Heart left ventricle (tissue), 16 donors: Measurements from ENCODE around the gene ARID3A. TPM values are rescaled to one million over a fixed set of nuclear protein-coding genes. Genes with fewer than 3 reads are reported as not detected.
A peak's percentile ranks its signal among the peaks of the same experiment; 100 is the strongest.

Experiments
- ATAC-seq, 4 donors: fragments of 200-7000 bp; cut with Tn5 transposase; one replicate each; pipeline ENCODE4 v1.9.1; 2020 to 2022; ENCODE audit warnings: moderate library complexity in 4 of 4, mild to moderate bottlenecking in 3 of 4, moderate number of reproducible peaks in 1 of 4
- DNase-seq, 5 donors: peaks; one replicate each; pipeline ENCODE4 v3.0.0-alpha.2; 2020
- H3K27ac ChIP-seq, 12 donors: fragments of 200-600 bp; sonication (generic) in 4 of 12; one replicate each; pipeline versions ENCODE4 v1.5.0 to v1.8.0; 2016 to 2022; ENCODE audit warnings: mild to moderate bottlenecking in 2 of 12
- H3K27me3 ChIP-seq, 9 donors: fragments of 200-600 bp; sonication (generic) in 2 of 9; one replicate each; pipeline versions ENCODE4 v1.5.1 to v1.8.0; 2016 to 2022; ENCODE audit warnings: mild to moderate bottlenecking in 3 of 9
- H3K36me3 ChIP-seq, 9 donors: fragments of 200-600 bp; sonication (generic) in 2 of 9; one replicate each; pipeline versions ENCODE4 v1.5.0 to v1.8.0; 2018 to 2022; ENCODE audit warnings: mild to moderate bottlenecking in 2 of 9
- H3K4me1 ChIP-seq, 12 donors: fragments of 200-600 bp; sonication (generic) in 4 of 12; one replicate each; pipeline versions ENCODE4 v1.5.0 to v1.8.0; 2016 to 2022; ENCODE audit warnings: mild to moderate bottlenecking in 3 of 12
- H3K4me3 ChIP-seq, 12 donors: fragments of 200-600 bp; sonication (generic) in 4 of 12; one replicate each; pipeline versions ENCODE4 v1.5.0 to v1.8.0; 2017 to 2022; ENCODE audit warnings: mild to moderate bottlenecking in 9 of 12, moderate library complexity in 4 of 12
- H3K9me3 ChIP-seq, 12 donors: fragments of 200-600 bp; sonication (generic) in 4 of 12; one replicate each; pipeline versions ENCODE4 v1.5.0 to v1.8.0; 2016 to 2022; ENCODE audit warnings: mild to moderate bottlenecking in 1 of 12
- POLR2A ChIP-seq, 2 donors: fragments of 450-650 bp; IDR thresholded peaks; one replicate each; pipeline ENCODE4 v1.6.1; 2017; ENCODE audit warnings: antibody characterized with exemption in 2 of 2, mild to moderate bottlenecking in 2 of 2, moderate library complexity in 2 of 2
- WGBS, 4 donors: extraction: QIAGEN DNeasy Blood & Tissue Kit in 2 of 4; methylation state at CpG; one replicate each; pipeline versions ENCODE4 v1.1.5 to v1.1.7; 2013 to 2018; 5-methylcytosine and 5-hydroxymethylcytosine counted together
- intact Hi-C, 10 donors: fragments of 100-400 bp; cut with DNase I; formaldehyde crosslinking; loops; one replicate each; pipeline versions ENCODE4 v1.11.1 to v1.14.2; 2022
- polyA plus RNA-seq, 2 donors: library from polyadenylated mRNA; stranded (reverse); fragments of 200-250 nt; gene quantifications; one replicate each; pipeline ENCODE4 v1.2.3, GENCODE V29; 2013
- total RNA-seq, 9 donors: library from RNA; depleted of rRNA in 2 of 9; stranded (reverse); fragments of >200 nt in 2 of 9; fragmentation: NEBNext Ultra II Directional in 3 of 9; extraction: Animal tissue kit (Norgen Biotek cat#: 25700) in 3 of 9; gene quantifications; one replicate each; pipeline versions ENCODE4 v1.1.0 to v1.2.4, GENCODE V29; 2016 to 2023
- TF ChIP-seq, protein P1 (sequence below), 12 donors: fragments of 200-600 bp; sonication (generic) in 4 of 12; IDR thresholded peaks; one replicate each; pipeline versions ENCODE4 v1.5.0 to v1.8.0; 2018 to 2022; ENCODE audit warnings: antibody characterized with exemption in 12 of 12, mild to moderate bottlenecking in 5 of 12
- donor health status: ischemic (EF 13 %, LVEDD 7.1; RV severe dilation, severe dysfunction).
- donor health status: healthy with polysubstance abuse.
- donor health status: DM: no; HTN: yes; CAD: no.
- donor health status: DM: no; HTN: no; CAD: no.
- donor health status: ischemic (EF 25% LVEDD 6.9; RV normal size, moderate dysfunction).
- donor health status: ischemic (EF 25% LVEDD 5.7; RV mildly dilated, moderate dysfunction).
- donor health status: healthy.
- donor health status: DM: yes; HTN: yes; CAD: no.
- donor health status: ischemic (EF 35%, LVEDD 5.7; RV mildly dilated, moderate dysfunction).
- donor health status: nonischemic (EF 11% LVEDD 7.7; RV severe dilation, severe dysfunction).
- donor health status: DM: yes; HTN: yes; CAD: no.
- donor health status: PGD.
- donor health status: ischemic (EF 29% LVEDD 5.4; RV normal size, mild dysfunction).
- donor health status: nonischemic (EF 23%, LVEDD 6.1; RV moderate dilation, normal function).

ARID3A gene
- total and polyA plus RNA-seq, 11 donors: 1.9 to 15.7 (median 5.8) TPM

GRCh38 chr19:989381-990081 lies 63.7 kb downstream of the ARID3A start:
- Histone ChIP-seq H3K9me3 (no peaks in the 10 kb centered on the region), H3K4me3 (no peak overlapping the region), H3K36me3 (peaks cover 0 to 70% (median 19%) of the 10 kb centered on the region in 9 donors), H3K4me1 (peaks cover 0 to 11% (median 6%) of the 10 kb centered on the region in 12 donors), H3K27me3 (no peaks in the 10 kb centered on the region), H3K27ac (no peak overlapping the region)
- intact Hi-C loops: loop anchor here in 3 of 10 donors (5.0 to 10.0 kb wide), 3 partner anchors 125 to 217 kb away; no protein-coding TSS in a partner anchor
- ATAC-seq (no peak), DNase-seq (no peak)
- WGBS, 4 donors: 90 to 92% (median 91%) methylated on average over 25 of the region's 25 CpGs
- TF ChIP-seq POLR2A (IDR thresholded peaks at IDR 0.05): no peak
- TF ChIP-seq, protein P1, sequence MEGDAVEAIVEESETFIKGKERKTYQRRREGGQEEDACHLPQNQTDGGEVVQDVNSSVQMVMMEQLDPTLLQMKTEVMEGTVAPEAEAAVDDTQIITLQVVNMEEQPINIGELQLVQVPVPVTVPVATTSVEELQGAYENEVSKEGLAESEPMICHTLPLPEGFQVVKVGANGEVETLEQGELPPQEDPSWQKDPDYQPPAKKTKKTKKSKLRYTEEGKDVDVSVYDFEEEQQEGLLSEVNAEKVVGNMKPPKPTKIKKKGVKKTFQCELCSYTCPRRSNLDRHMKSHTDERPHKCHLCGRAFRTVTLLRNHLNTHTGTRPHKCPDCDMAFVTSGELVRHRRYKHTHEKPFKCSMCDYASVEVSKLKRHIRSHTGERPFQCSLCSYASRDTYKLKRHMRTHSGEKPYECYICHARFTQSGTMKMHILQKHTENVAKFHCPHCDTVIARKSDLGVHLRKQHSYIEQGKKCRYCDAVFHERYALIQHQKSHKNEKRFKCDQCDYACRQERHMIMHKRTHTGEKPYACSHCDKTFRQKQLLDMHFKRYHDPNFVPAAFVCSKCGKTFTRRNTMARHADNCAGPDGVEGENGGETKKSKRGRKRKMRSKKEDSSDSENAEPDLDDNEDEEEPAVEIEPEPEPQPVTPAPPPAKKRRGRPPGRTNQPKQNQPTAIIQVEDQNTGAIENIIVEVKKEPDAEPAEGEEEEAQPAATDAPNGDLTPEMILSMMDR (IDR thresholded peaks at IDR 0.05): peak in 2 of 12 donors; percentile 12 to 24

- ATAC-seq (no peak), DNase-seq (no peak)
- Histone ChIP-seq H3K4me1 (peaks cover 0 to 5% (median under 1%) of the 10 kb centered on the region in 12 donors), H3K36me3 (peaks cover 0 to 71% (median 19%) of the 10 kb centered on the region in 9 donors), H3K27ac (no peak overlapping the region), H3K27me3 (peaks cover 0 to 5% (median 0%) of the 10 kb centered on the region in 9 donors), H3K4me3 (no peak overlapping the region), H3K9me3 (no peaks in the 10 kb centered on the region)
- intact Hi-C loops: no loop called here
- WGBS, 4 donors: 46 to 83% (median 77%) methylated on average over 6 to 27 of the region's 27 CpGs
- TF ChIP-seq, protein P1 (IDR thresholded peaks at IDR 0.05): no peak
Measured at GRCh38 chr19:990119-990571, 64.3 kb downstream of the ARID3A start.

DNA sequence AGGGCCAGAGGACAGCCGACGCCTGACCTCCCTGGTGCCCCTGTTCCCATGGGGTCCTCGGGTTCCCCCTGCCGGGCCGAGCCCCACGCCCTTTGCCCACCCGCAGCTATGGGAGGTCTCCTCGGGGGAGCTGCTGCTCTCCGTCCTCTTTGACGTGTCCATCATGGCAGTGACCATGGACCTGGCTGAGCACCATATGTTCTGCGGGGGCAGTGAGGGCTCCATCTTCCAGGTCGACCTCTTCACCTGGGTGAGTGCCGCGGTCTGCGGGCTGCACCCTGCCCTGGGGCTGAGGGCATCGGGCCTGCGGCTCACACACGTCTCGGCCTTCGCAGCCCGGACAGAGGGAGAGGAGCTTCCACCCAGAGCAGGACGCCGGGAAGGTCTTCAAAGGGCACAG lies 64.9 kb downstream of the ARID3A start:
- H3K4me1 ChIP-seq: peaks cover 0 to 5% (median 0%) of the 10 kb centered on the region in 12 donors
- DNase-seq (no peak), ATAC-seq (no peak)
- peaks cover 0 to 11% (median 3%) of the 10 kb centered on the region in 9 donors for H3K27me3 ChIP-seq
- WGBS, 4 donors: 92 to 95% (median 94%) methylated on average over 22 to 23 of the region's 23 CpGs
- intact Hi-C loops: no loop called here
- H3K36me3 ChIP-seq: peaks cover 0 to 70% (median 19%) of the 10 kb centered on the region in 9 donors
- TF ChIP-seq, protein P1 (IDR thresholded peaks at IDR 0.05): no peak
- no peak for TF ChIP-seq POLR2A (IDR thresholded peaks at IDR 0.05)
- H3K9me3 ChIP-seq: no peaks in the 10 kb centered on the region
- H3K27ac ChIP-seq: no peak overlapping the region
- no peak overlapping the region for H3K4me3 ChIP-seq

GRCh38 chr19:991174-991931 lies 65.5 kb downstream of the ARID3A start:
- H3K36me3 ChIP-seq: peaks cover 0 to 64% (median 18%) of the 10 kb centered on the region in 9 donors
- peaks cover 0 to 17% (median 9%) of the 10 kb centered on the region in 9 donors for H3K27me3 ChIP-seq
- 85 to 99% (median 86%) methylated on average over 12 to 44 of the region's 47 CpGs; no CpG with 5 or more reads in 1 of the 4 donors for WGBS, 4 donors
- H3K9me3 ChIP-seq: no peaks in the 10 kb centered on the region
- H3K4me1 ChIP-seq: peaks cover 0 to 11% (median 4%) of the 10 kb centered on the region in 12 donors
- H3K4me3 ChIP-seq: no peak overlapping the region
- intact Hi-C loops: no loop called here
- ATAC-seq: peak in 2 of 4 donors; percentile 23 to 54
- DNase-seq: peak in 1 of 5 donors; percentile 57
- no peak overlapping the region for H3K27ac ChIP-seq
- TF ChIP-seq POLR2A (IDR thresholded peaks at IDR 0.05): no peak
- TF ChIP-seq, protein P1 (IDR thresholded peaks at IDR 0.05): no peak
